Naive thymus-derived CD4-positive, alpha-beta T cell (primary cell): ENCODE results near the gene RAE1. TPM values are rescaled to one million over a fixed set of nuclear protein-coding genes. Genes with fewer than 3 reads are reported as not detected.

Experiments
- ATAC-seq: fragments of 150-1000 bp; cut with Tn5 transposase; 2 replicates; pipeline ENCODE4 v1.10.0; 2021; ENCODE audit warnings: mild to moderate bottlenecking, moderate library complexity
- CTCF ChIA-PET: fragments of 350-600 bp; sonication (Branson Sonifier 250); formaldehyde crosslinking; loops from one replicate; lab custom pipeline; 2021; ENCODE audit warnings: antibody characterized with exemption; lab: Charles Lee
- POLR2A ChIA-PET: fragments of 350-600 bp; sonication (Branson Sonifier 250); formaldehyde crosslinking; loops from one replicate; lab custom pipeline; 2021; ENCODE audit warnings: antibody characterized with exemption, inconsistent platforms; lab: Charles Lee
- DNase-seq, 9 donors: peaks; one replicate each; pipeline versions ENCODE4 v3.0.0 to v3.0.0-alpha.2; 2020 to 2022; ENCODE audit warnings: mixed read lengths in 1 of 9
- H3K27ac ChIP-seq: one replicate; pipeline ENCODE4 v1.7.0; 2013; ENCODE audit warnings: mild to moderate bottlenecking, low read depth, low read length, moderate library complexity
- H3K27me3 ChIP-seq, 2 donors: one replicate each; pipeline ENCODE4 v1.7.0; 2013; ENCODE audit warnings: low read length in 2 of 2, mild to moderate bottlenecking in 2 of 2, moderate library complexity in 2 of 2; ENCODE audit not compliant: control insufficient read depth in 2 of 2, insufficient read depth in 2 of 2
- H3K36me3 ChIP-seq, 3 experiments: 1 replicate in 2 of 3; 2 replicates in 1 of 3; pipeline ENCODE4 v1.7.0; 2013; ENCODE audit warnings: low read length in 3 of 3, mild to moderate bottlenecking in 3 of 3, moderate library complexity in 1 of 3; ENCODE audit not compliant: insufficient read depth in 3 of 3, control insufficient read depth in 2 of 3
- H3K4me1 ChIP-seq, 2 donors: one replicate each; pipeline ENCODE4 v1.7.0; 2013; ENCODE audit warnings: low read length in 2 of 2, mild to moderate bottlenecking in 2 of 2, moderate library complexity in 1 of 2; ENCODE audit not compliant: control insufficient read depth in 2 of 2, insufficient read depth in 2 of 2
- H3K4me3 ChIP-seq: 2 replicates; pipeline ENCODE4 v1.7.0; 2013; ENCODE audit warnings: mild to moderate bottlenecking, low read length
- H3K9me3 ChIP-seq, 3 experiments: 1 replicate in 2 of 3; 2 replicates in 1 of 3; pipeline ENCODE4 v1.7.0; 2013; ENCODE audit warnings: low read length in 3 of 3; ENCODE audit not compliant: control insufficient read depth in 2 of 3
- H3K27ac Mint-ChIP-seq, 9 donors: one replicate each; pipeline ENCODE4 v1.8.0; 2020 to 2022; ENCODE audit warnings: mixed read lengths in 9 of 9, mild to moderate bottlenecking in 8 of 9, moderate library complexity in 5 of 9, inconsistent platforms in 2 of 9
- H3K27me3 Mint-ChIP-seq, 5 donors: one replicate each; pipeline ENCODE4 v1.8.0; 2021 to 2022; ENCODE audit warnings: mixed read lengths in 5 of 5, mild to moderate bottlenecking in 1 of 5
- H3K36me3 Mint-ChIP-seq, 5 donors: one replicate each; pipeline ENCODE4 v1.8.0; 2020 to 2022; ENCODE audit warnings: mixed read lengths in 5 of 5, mild to moderate bottlenecking in 3 of 5, inconsistent platforms in 1 of 5
- H3K4me1 Mint-ChIP-seq, 7 donors: one replicate each; pipeline ENCODE4 v1.8.0; 2020 to 2022; ENCODE audit warnings: mixed read lengths in 7 of 7, mild to moderate bottlenecking in 3 of 7, inconsistent platforms in 1 of 7
- H3K4me3 Mint-ChIP-seq, 10 donors: one replicate each; pipeline ENCODE4 v1.8.0; 2020 to 2022; ENCODE audit warnings: mild to moderate bottlenecking in 10 of 10, mixed read lengths in 10 of 10, moderate library complexity in 6 of 10, inconsistent platforms in 2 of 10
- H3K9me3 Mint-ChIP-seq, 11 donors: one replicate each; pipeline ENCODE4 v1.8.0; 2020 to 2022; ENCODE audit warnings: mixed read lengths in 11 of 11, mild to moderate bottlenecking in 4 of 11, inconsistent platforms in 1 of 11, moderate library complexity in 1 of 11
- intact Hi-C, 2 donors: fragments of 100-400 bp; cut with micrococcal nuclease; formaldehyde crosslinking; loops; one replicate each; pipeline ENCODE4 v1.15.1; 2023
- polyA plus RNA-seq, 2 donors: library from polyadenylated mRNA; unstranded; fragments of 300-500 nt; fragmentation: Illumina TruSeq; gene quantifications; one replicate each; pipeline ENCODE4 v1.2.3, GENCODE V29; 2021
- total RNA-seq, 6 experiments: library from RNA in 5 of 6; stranded (reverse) in 5 of 6; gene quantifications; 1 replicate in 5 of 6; 2 replicates in 1 of 6; pipeline ENCODE4 v1.2.3 and lab custom pipeline; 2021 to 2026

The RAE1 gene
- total RNA-seq (10 to 100 TPM; 31.0 to 41.3 (median 35.2) TPM), polyA plus RNA-seq (10 to 100 TPM; 47.4 to 65.1 TPM), total RNA-seq (lab: John Stamatoyannopoulos, UW) (51.0 reads per million, percentile 72 among the genes with 10 or more reads in this experiment)

DNA sequence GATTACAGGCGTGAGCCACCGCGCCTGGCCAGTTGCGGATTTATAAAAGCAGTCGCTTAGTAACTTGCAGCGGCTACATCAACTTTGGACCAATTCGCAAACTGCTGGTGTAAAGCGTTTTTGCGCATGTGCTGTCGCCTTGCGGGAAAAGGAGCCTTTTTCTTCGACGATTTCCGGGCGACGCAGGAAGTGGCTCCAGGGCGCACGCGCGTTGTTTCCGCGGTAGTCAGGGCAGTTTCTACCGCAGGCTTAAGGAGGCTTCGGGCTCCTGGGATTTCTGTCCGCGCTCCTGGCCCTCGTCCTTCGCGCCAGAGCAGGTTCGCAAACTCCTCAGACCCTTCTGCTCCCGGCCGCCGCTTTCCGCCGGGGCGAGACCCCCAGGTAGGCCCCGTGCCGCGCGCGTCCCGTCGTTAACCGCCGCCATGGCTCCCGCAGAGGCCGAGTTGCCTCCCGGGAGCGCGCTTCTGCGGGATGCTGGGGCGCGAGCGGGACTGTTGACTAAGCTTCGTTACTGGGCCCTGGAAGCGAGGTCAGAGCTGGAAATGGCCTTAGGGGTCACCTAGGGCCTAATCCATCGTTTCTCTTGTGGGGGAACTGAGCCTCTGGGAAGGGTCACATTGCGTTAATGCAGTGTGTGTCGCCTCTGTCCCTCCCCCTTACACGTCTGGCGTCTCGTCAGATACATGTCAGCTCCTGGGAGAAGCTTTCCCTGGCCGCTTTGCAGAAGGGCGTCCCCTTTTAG, at the start of gene RAE1:
Gene RAE1 (plus strand): TSS at position 214 of the 742 bp plus-strand sequence. CDS start 2,784 bp downstream, outside the sequence.
- Histone ChIP-seq H3K27ac (peak within 1 kb of the TSS; percentile 90), H3K27me3 (no peaks in the 10 kb centered on the region), H3K9me3 (no peaks in the 10 kb centered on the region), H3K4me1 (peaks cover 0 to 19% of the 10 kb centered on the region in 2 donors), H3K4me3 (peak within 1 kb of the TSS; percentile 81), H3K36me3 (peaks cover 5 to 18% (median 11%) of the 10 kb centered on the region in 3 experiments)
- peak within 1 kb of the TSS; percentile 81 to 93 (median 90) for H3K27ac Mint-ChIP-seq
- H3K36me3 Mint-ChIP-seq, result peaks cover 4 to 21% (median 16%) of the 10 kb centered on the region in 5 donors
- H3K4me1 Mint-ChIP-seq, result peaks cover 14 to 46% (median 29%) of the 10 kb centered on the region in 7 donors
- ChIA-PET CTCF (interaction anchor here (1.0 kb wide), 1 partner anchor 8 kb away, joined by 3 read pairs; no protein-coding TSS in a partner anchor), POLR2A (interaction anchor here (1.2 to 2.2 kb wide), 3 partner anchors 40 to 47 kb away, joined by 3 to 9 read pairs (median 4); partner anchors contain the start of gene RBM38)
- peaks cover 0 to 14% (median 0%) of the 10 kb centered on the region in 5 donors for H3K27me3 Mint-ChIP-seq
- peak within 1 kb of the TSS; percentile 89 to 97 (median 92) for H3K4me3 Mint-ChIP-seq
- intact Hi-C loops, result loop anchor here (1.0 to 10.0 kb wide), 8 partner anchors 38 to 992 kb away; partner anchors contain the start of genes FAM210B (in 1 of the 2), PMEPA1 (in 1 of the 2) and RTF2 (in 1 of the 2)
- DNase-seq, result peak; percentile 81 to 92 (median 89)
- peak; percentile 88 for ATAC-seq
- peaks cover 0 to 10% (median 0%) of the 10 kb centered on the region in 11 donors for H3K9me3 Mint-ChIP-seq

DNA sequence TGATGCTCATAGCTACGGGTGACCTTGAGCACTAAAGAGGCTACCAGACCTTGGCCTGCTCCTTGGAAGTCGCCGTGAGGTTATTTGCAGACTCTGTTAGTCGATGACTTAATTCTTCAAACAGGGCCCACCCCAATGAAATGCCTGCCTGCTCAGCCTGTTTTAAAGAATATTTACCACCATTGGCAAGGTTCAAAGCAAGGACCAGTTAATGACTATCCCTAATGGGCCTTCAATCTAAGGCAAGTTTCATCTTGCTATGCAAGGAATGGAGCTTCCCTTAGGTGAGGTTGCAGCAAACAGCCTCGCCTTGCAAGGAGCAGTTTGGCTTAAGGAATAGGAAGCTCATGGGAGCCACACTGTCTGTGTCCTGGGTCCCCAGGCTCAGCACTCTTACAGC, 44.3 kb upstream of the RAE1 start:
- H3K36me3 Mint-ChIP-seq, result peaks cover 0 to 3% (median 0%) of the 10 kb centered on the region in 5 donors
- intact Hi-C loops, result no loop called here
- ChIA-PET CTCF (no interaction called here), POLR2A (no interaction called here)
- Histone ChIP-seq H3K9me3 (no peaks in the 10 kb centered on the region), H3K4me3 (no peak overlapping the region), H3K4me1 (no peaks in the 10 kb centered on the region), H3K27me3 (no peaks in the 10 kb centered on the region), H3K27ac (no peak overlapping the region), H3K36me3 (no peaks in the 10 kb centered on the region)
- no peak overlapping the region for H3K4me3 Mint-ChIP-seq
- H3K27ac Mint-ChIP-seq, result no peak overlapping the region
- peaks cover 3 to 38% (median 10%) of the 10 kb centered on the region in 5 donors for H3K27me3 Mint-ChIP-seq
- DNase-seq (no peak), ATAC-seq (no peak)
- H3K9me3 Mint-ChIP-seq, result peaks cover 0 to 1% (median 0%) of the 10 kb centered on the region in 11 donors
- H3K4me1 Mint-ChIP-seq, result no peaks in the 10 kb centered on the region

DNA sequence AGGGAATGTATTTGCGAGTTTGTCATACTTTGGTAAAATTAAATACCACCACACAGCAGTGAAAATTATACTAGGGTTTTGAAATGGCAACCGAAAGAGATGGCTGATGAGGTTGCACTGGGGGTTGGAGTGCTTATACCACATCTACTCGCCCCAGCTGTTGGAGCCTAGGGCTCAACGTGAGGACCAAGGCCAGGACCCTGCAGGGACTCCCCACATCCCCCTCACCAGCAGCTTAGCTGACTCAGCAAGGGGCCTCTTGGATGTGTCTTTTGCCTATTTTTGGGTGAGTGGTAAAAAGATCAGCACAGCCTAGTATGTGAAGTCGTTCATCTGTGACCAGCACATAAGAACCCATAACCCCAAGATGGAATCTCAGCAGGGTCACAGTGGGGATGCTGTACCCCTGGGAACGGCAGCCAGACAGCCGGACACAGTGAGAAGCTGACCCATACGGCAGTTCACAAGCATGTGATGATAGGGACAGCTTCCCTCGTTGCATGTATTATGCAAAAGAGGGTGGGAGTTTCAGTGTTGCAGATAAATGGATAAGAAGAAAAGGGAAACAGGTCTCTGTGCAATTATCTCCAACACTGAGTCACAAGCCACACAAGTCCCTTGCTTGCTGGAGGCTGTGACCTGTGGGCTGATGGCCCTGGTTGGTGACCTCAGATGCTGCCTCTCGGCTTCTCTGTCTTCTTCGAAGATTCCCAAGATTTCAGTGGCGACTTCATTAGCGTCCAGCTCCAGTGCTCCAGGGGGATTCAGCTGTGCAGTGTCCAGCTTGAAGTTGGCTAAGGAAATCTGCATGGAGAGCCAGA, 42.4 kb upstream of the RAE1 start:
- no peaks in the 10 kb centered on the region for H3K9me3 ChIP-seq
- H3K4me3 Mint-ChIP-seq, result no peak overlapping the region
- no peaks in the 10 kb centered on the region for H3K4me1 Mint-ChIP-seq
- ChIA-PET CTCF (interaction anchor here (1.2 kb wide), 1 partner anchor 202 kb away, joined by 3 read pairs; no protein-coding TSS in a partner anchor), POLR2A (no interaction called here)
- peaks cover 3 to 24% (median 10%) of the 10 kb centered on the region in 5 donors for H3K27me3 Mint-ChIP-seq
- H3K36me3 ChIP-seq, result no peaks in the 10 kb centered on the region
- peaks cover 0 to 3% (median 0%) of the 10 kb centered on the region in 5 donors for H3K36me3 Mint-ChIP-seq
- no peak overlapping the region for H3K27ac ChIP-seq
- no peak for ATAC-seq
- intact Hi-C loops, result no loop called here
- no peaks in the 10 kb centered on the region for H3K9me3 Mint-ChIP-seq
- DNase-seq, result no peak
- H3K4me3 ChIP-seq, result no peak overlapping the region
- H3K4me1 ChIP-seq, result no peaks in the 10 kb centered on the region
- no peak overlapping the region for H3K27ac Mint-ChIP-seq
- no peaks in the 10 kb centered on the region for H3K27me3 ChIP-seq

DNA sequence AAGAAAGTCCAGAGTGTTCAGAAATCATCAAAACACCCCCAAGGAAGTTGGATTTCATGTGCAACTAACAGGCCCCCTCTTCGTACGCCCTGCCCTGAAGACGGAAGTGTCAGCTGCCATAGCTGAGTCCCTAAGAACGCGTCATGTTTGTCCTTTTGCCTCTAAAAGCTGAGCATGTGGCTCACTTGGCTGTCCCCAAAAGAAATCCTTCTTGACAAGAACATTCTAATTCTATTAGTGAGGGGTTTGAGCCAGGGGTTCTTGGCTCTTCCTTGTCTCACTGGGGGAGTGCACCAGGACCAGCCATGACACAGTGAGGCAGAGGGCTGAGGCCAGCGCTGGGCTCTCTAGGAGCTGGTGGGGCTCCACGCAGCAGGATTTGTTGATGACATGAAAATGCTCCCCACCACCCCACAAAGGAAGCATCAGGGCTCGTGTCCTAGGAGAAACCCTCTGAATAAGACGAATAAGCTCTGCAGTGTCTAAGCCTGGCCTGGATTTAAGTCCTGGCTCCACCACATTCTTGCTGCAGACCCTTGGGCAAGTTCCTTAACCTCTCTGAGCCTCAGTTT, 41.4 kb upstream of the RAE1 start:
- no peak overlapping the region for H3K4me3 Mint-ChIP-seq
- no peaks in the 10 kb centered on the region for H3K4me1 Mint-ChIP-seq
- H3K27me3 ChIP-seq, result peaks cover 0 to 6% of the 10 kb centered on the region in 2 donors
- no peaks in the 10 kb centered on the region for H3K9me3 Mint-ChIP-seq
- ChIA-PET POLR2A (no interaction called here), CTCF (interaction anchor here (1.2 kb wide), 1 partner anchor 201 kb away, joined by 3 read pairs; no protein-coding TSS in a partner anchor)
- no peaks in the 10 kb centered on the region for H3K9me3 ChIP-seq
- DNase-seq (no peak), ATAC-seq (no peak)
- no peaks in the 10 kb centered on the region for H3K4me1 ChIP-seq
- H3K27me3 Mint-ChIP-seq, result peaks cover 3 to 19% (median 10%) of the 10 kb centered on the region in 5 donors
- intact Hi-C loops, result no loop called here
- H3K27ac ChIP-seq, result no peak overlapping the region
- H3K36me3 ChIP-seq, result no peaks in the 10 kb centered on the region
- peaks cover 0 to 3% (median 0%) of the 10 kb centered on the region in 5 donors for H3K36me3 Mint-ChIP-seq
- no peak overlapping the region for H3K27ac Mint-ChIP-seq
- no peak overlapping the region for H3K4me3 ChIP-seq

DNA sequence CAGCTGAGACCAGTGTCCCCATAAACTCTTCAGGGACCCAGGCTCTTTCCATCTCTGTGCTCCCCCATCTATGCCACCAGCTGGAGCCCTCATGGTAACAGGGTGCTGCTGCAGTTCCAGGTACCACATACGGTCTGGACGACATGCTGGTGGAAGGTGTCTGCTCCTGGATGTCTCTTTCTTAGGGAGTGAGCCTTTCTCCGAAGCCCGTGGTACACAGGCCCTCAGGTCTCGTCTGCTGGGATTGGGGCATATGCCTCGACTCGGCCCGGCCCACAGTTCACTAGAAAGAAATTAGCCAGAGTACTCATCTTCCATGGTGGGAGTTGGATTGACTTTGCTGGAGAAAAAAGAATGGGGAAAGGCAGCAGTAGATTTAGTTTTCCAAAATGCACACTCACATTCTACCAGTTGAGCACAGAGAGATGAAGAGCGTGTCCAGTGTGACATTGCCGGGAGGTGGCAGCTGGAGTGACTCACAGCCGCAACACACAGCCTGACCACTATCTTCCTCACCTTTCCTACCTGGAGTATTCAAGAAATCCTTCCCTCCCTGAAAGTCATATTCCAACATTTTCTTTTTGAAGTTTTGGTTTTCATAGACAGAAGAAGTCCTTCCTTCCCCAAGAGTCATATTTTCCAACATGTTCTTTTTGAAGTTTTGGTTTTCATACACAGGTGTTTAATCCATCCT, 40.1 kb upstream of the RAE1 start:
- DNase-seq (no peak), ATAC-seq (no peak)
- H3K27me3 Mint-ChIP-seq, result peaks cover 3 to 27% (median 14%) of the 10 kb centered on the region in 5 donors
- no peak overlapping the region for H3K4me3 ChIP-seq
- no peaks in the 10 kb centered on the region for H3K36me3 ChIP-seq
- CTCF ChIA-PET, result no interaction called here
- H3K4me1 ChIP-seq, result no peaks in the 10 kb centered on the region
- H3K27me3 ChIP-seq, result peaks cover 0 to 6% of the 10 kb centered on the region in 2 donors
- no peaks in the 10 kb centered on the region for H3K4me1 Mint-ChIP-seq
- peaks cover 0 to 3% (median 0%) of the 10 kb centered on the region in 5 donors for H3K36me3 Mint-ChIP-seq
- H3K9me3 Mint-ChIP-seq, result no peaks in the 10 kb centered on the region
- no peak overlapping the region for H3K27ac ChIP-seq
- H3K27ac Mint-ChIP-seq, result no peak overlapping the region
- POLR2A ChIA-PET, result no interaction called here
- H3K4me3 Mint-ChIP-seq, result no peak overlapping the region
- intact Hi-C loops, result no loop called here
- no peaks in the 10 kb centered on the region for H3K9me3 ChIP-seq
